GM12891 (cell line): ENCODE measurements around the gene WNT9A. TPM values are rescaled to one million over a fixed set of nuclear protein-coding genes. Genes with fewer than 3 reads are reported as not detected.
"Not testable (repeated sequence)": the region's sequence is repeated elsewhere in the genome, so short reads cannot be mapped to it uniquely, and the experiment has no call there.

Experiments used
- DNase-seq: peaks from one replicate; pipeline ENCODE4 v3.0.0; 2011; ENCODE audit warnings: low spot score; ENCODE audit not compliant: insufficient read length
- FAIRE-seq: peaks from 2 replicates; lab custom pipeline; 2011; peaks lifted over from hg19 to GRCh38; lab: Jason Lieb, UNC
- PAX5 ChIP-seq: IDR thresholded peaks from 2 replicates; pipeline ENCODE4 v1.6.1; 2011; ENCODE audit warnings: low read length, moderate library complexity, mild to moderate bottlenecking; ENCODE audit not compliant: insufficient read depth, severe bottlenecking
- POLR2A ChIP-seq: IDR thresholded peaks from 2 replicates; pipeline ENCODE4 v1.6.1; 2011; ENCODE audit warnings: low read depth, low read length, control low read depth
- POLR2AphosphoS5 ChIP-seq: IDR thresholded peaks from 2 replicates; pipeline ENCODE4 v1.6.1; 2011; ENCODE audit warnings: low read depth, low read length, control low read depth
- POU2F2 ChIP-seq: IDR thresholded peaks from 2 replicates; pipeline ENCODE4 v1.6.1; 2011; ENCODE audit warnings: low read depth, mild to moderate bottlenecking, control low read depth, low read length, moderate library complexity
- SPI1 ChIP-seq: IDR thresholded peaks from 2 replicates; pipeline ENCODE4 v1.6.1; 2011; ENCODE audit warnings: low read depth, low read length, control low read depth
- TAF1 ChIP-seq: IDR thresholded peaks from 2 replicates; pipeline ENCODE4 v1.6.1; 2011; ENCODE audit warnings: low read depth, low read length, control low read depth
- polyA plus RNA-seq: library from polyadenylated mRNA; unstranded; fragments of >200 nt; gene quantifications from one replicate; pipeline ENCODE4 v1.2.1, GENCODE V29; 2012; ENCODE audit warnings: low read depth, missing spikeins, inconsistent platforms; ENCODE audit not compliant: missing spikeins

Gene WNT9A
- not detected for polyA plus RNA-seq

- DNase-seq: peak; percentile 72
- no peak for FAIRE-seq
- no peak for TF ChIP-seq TAF1
- no peak for TF ChIP-seq POU2F2
- TF ChIP-seq POLR2A: no peak
- TF ChIP-seq PAX5: no peak
- no peak for TF ChIP-seq SPI1
- TF ChIP-seq POLR2AphosphoS5: no peak
These were observed at the start of gene WNT9A for GRCh38 chr1:227947676-227948492. WNT9A (minus strand) TSS chr1:227947932; CDS start chr1:227947887, 45 bp downstream.

- DNase-seq: no peak
- no peak for FAIRE-seq
- no peak for TF ChIP-seq SPI1
- TF ChIP-seq PAX5: no peak
- no peak for TF ChIP-seq TAF1
These were observed 48.6 kb upstream of the WNT9A start for GRCh38 chr1:227996187-227996950.

GRCh38 chr1:227994632-227995300 lies 47.0 kb upstream of the WNT9A start:
- no peak for DNase-seq
- FAIRE-seq: no peak
- no peak for TF ChIP-seq POLR2A
- TF ChIP-seq POLR2AphosphoS5: no peak
- TF ChIP-seq PAX5: no peak
- no peak for TF ChIP-seq TAF1
- no peak for TF ChIP-seq SPI1
- no peak for TF ChIP-seq POU2F2

GRCh38 chr1:227987181-227987580 lies 39.4 kb upstream of the WNT9A start:
- FAIRE-seq (no peak), DNase-seq (no peak)
- TF ChIP-seq POU2F2 (no peak), SPI1 (no peak), TAF1 (no peak), POLR2A (no peak), PAX5 (no peak), POLR2AphosphoS5 (no peak)

GRCh38 chr1:227975583-227976283 lies 28.0 kb upstream of the WNT9A start:
- not testable (repeated sequence) for FAIRE-seq, DNase-seq

- not testable (repeated sequence) for FAIRE-seq, DNase-seq
These were observed 26.1 kb upstream of the WNT9A start for GRCh38 chr1:227973724-227974288.

GRCh38 chr1:227972843-227973374 lies 25.2 kb upstream of the WNT9A start:
- not testable (repeated sequence) for DNase-seq, FAIRE-seq

GRCh38 chr1:227972283-227972679 lies 24.5 kb upstream of the WNT9A start:
- not testable (repeated sequence) for DNase-seq, FAIRE-seq

- DNase-seq, FAIRE-seq: not testable (repeated sequence)
These were observed 24.0 kb upstream of the WNT9A start for GRCh38 chr1:227971643-227972282.

- not testable (repeated sequence) for FAIRE-seq
These were observed 23.5 kb upstream of the WNT9A start for GRCh38 chr1:227971216-227971615.

GRCh38 chr1:227970076-227970995 lies 22.6 kb upstream of the WNT9A start:
- not testable (repeated sequence) for DNase-seq

More at GRCh38 chr1:227971216-227971615, 23.5 kb upstream of the WNT9A start:
- DNase-seq: not testable (repeated sequence)

GRCh38 chr1:227967815-227968214 lies 20.1 kb upstream of the WNT9A start:
- not testable (repeated sequence) for DNase-seq, FAIRE-seq

More at GRCh38 chr1:227970076-227970995, 22.6 kb upstream of the WNT9A start:
- FAIRE-seq: not testable (repeated sequence)

GRCh38 chr1:227966733-227967132 lies 19.0 kb upstream of the WNT9A start:
- FAIRE-seq, DNase-seq: not testable (repeated sequence)
